LNCaP clone FGC (cell line): ENCODE data around the gene PTPRO.

Source experiments
- DNase-seq: peaks from one replicate; pipeline ENCODE4 v3.0.0-alpha.2; 2011; ENCODE audit warnings: low read depth
- H3K4me3 ChIP-seq: 2 replicates; pipeline ENCODE4 v1.5.1; 2011; ENCODE audit warnings: mild to moderate bottlenecking, low read depth, low read length, control low read depth
- TF ChIP-seq, protein P1 (sequence below): IDR thresholded peaks from 2 replicates; pipeline ENCODE4 v1.5.1; 2012; ENCODE audit warnings: mild to moderate bottlenecking; ENCODE audit not compliant: control insufficient read depth, insufficient read depth; ENCODE audit errors: extremely low read depth

Gene PTPRO

DNA sequence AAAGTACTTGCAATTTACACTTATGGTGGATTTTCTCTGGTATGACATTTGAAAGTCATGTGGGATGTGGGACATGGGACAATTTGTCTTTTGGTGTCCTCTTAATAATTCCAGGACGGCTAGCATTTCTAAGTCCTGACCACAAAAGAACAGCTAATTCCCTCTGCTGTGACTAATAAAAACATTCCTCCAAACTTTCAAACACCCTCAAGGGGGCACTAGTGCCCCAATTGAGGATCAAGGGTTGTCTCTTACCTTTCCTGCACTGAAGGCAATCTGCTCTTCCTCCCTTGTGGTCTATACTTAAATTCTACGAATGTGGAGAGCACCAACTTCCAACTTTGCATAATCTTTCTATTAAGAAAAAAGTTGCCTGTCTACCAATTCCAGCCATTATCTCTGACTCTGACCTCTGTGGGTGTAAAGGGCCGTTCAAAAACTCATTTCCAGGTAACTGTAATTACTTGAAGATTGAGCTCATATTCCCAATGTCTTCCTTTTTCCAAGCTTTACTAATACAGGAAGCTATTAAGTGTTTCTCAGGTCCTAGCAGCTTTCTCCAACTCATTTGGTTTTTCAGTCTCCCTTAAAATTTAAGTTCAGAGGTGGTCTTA, 210.2 kb downstream of the PTPRO start:
- TF ChIP-seq, protein P1, sequence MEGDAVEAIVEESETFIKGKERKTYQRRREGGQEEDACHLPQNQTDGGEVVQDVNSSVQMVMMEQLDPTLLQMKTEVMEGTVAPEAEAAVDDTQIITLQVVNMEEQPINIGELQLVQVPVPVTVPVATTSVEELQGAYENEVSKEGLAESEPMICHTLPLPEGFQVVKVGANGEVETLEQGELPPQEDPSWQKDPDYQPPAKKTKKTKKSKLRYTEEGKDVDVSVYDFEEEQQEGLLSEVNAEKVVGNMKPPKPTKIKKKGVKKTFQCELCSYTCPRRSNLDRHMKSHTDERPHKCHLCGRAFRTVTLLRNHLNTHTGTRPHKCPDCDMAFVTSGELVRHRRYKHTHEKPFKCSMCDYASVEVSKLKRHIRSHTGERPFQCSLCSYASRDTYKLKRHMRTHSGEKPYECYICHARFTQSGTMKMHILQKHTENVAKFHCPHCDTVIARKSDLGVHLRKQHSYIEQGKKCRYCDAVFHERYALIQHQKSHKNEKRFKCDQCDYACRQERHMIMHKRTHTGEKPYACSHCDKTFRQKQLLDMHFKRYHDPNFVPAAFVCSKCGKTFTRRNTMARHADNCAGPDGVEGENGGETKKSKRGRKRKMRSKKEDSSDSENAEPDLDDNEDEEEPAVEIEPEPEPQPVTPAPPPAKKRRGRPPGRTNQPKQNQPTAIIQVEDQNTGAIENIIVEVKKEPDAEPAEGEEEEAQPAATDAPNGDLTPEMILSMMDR = peak; percentile 73
- no peak overlapping the region for H3K4me3 ChIP-seq
- no peak for DNase-seq

DNA sequence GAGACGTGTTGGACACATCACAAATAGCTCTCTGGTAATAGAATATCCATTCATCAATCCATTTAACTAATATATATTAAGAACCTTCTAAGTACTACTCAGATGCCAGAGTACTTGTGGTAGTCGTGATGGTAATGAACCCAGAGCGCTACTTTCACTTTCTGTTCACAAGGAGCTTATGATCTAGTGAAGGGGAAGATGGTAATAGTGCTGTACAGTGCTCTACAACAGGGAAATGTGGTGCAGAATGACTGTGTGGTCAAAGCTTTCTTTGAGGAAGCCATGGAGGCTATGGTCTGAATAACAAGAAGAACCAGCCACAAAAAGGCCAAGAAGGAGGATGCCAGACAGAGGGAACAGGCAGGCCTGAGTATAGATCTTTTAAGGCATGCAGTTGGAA, 212.0 kb downstream of the PTPRO start:
- H3K4me3 ChIP-seq = no peak overlapping the region
- no peak for DNase-seq
- TF ChIP-seq, protein P1 = no peak

DNA sequence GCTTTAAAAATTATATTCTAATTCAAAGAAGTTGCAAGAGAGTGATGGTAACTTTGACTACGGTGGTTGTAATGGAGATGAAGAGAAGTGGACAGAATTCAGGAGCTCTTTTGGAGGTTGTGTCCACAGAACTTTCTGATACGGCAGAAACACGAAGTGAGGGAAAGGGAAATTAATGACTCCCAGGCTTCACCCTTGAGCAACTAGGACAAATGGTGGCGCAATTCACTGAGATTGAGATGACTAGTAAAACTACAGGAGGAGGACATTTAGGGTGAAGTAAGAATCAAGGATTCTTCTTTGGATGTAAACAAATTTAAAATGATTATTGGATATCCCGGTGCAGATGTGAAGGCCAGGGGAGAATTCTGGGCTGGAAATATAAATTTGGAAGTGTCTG, 212.6 kb downstream of the PTPRO start:
- TF ChIP-seq, protein P1 = no peak
- no peak overlapping the region for H3K4me3 ChIP-seq
- DNase-seq = no peak

DNA sequence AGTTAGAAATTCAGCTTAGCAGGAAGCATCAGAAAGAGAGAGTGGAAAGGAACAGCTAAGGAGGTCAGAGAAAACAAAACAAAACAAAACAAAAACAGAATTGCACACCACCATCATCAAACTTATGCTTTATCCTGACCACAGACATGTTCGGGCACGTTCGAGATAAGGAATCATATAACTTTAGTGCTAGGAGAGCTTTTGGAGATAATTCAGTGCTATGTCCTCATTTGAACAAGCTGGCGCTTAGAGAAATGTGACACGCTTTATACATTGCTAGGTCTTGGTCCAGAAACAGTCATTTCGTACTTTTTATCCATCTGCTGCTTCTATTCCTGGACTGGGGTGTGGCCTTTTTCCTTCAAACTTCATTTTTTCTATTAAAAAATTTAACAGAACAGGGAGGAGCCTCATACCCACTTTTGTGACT, 213.1 kb downstream of the PTPRO start:
- TF ChIP-seq, protein P1 = no peak
- no peak overlapping the region for H3K4me3 ChIP-seq
- DNase-seq = no peak

DNA sequence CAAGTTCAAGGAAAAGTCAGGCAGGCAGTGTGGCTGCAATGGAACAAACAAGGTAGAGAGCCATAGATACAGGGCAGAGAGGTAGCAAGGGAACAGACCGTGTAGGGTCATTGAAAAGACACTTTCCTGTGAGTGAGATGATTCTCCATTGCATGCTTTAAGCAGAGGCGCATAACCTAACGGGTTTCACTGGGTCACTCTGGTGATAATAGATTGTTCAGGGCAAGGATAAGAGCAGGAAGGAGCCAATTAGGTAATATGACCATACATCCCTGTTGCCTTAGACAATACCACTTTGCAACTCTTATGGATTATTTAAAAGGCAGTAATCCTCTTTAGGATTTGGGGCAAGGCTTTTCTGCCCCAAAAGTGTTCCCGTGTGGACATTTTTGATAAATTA, 214.1 kb downstream of the PTPRO start:
- H3K4me3 ChIP-seq = no peak overlapping the region
- TF ChIP-seq, protein P1 = no peak
- DNase-seq = no peak

DNA sequence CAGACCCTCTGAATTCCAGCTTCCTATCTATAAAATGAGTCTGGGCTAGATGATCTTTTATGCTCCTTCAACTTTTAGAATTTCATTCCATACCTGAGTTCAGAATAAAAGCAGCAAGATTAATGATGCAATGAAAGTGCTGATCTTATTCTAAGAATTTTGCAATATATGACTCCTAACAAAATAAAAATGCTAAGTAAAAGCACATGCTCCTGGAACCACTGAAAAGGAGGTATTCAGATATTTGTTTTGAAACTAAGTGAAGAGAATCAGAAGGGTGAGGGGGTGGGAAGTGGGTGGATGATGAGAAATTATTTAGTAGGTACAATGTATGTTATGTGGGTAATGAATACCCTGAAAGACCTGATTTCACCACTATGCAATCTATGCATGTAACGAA, 216.6 kb downstream of the PTPRO start:
- no peak for DNase-seq
- no peak overlapping the region for H3K4me3 ChIP-seq
- TF ChIP-seq, protein P1 = no peak

DNA sequence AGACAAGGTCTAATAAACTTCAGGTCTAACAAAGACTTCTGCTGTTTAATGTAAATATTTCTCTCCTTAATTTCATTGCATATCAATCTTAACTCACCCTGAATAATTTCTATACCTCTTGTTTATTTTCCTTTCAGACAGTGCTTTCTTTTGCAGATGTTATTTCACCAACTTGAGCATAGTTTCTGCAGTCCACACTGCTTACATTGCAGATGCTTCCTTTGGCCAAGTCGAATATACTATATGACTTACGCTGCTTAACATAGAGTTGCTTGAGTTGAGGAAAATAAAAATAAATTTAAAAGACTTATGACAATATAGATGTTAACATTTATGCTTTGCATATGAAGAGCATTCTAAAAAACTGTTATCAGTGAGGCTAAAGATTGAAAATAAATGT, 217.7 kb downstream of the PTPRO start:
- TF ChIP-seq, protein P1 = no peak
- H3K4me3 ChIP-seq = no peak overlapping the region
- no peak for DNase-seq
